ENCODE measurements around the gene MTHFSD.

DNA sequence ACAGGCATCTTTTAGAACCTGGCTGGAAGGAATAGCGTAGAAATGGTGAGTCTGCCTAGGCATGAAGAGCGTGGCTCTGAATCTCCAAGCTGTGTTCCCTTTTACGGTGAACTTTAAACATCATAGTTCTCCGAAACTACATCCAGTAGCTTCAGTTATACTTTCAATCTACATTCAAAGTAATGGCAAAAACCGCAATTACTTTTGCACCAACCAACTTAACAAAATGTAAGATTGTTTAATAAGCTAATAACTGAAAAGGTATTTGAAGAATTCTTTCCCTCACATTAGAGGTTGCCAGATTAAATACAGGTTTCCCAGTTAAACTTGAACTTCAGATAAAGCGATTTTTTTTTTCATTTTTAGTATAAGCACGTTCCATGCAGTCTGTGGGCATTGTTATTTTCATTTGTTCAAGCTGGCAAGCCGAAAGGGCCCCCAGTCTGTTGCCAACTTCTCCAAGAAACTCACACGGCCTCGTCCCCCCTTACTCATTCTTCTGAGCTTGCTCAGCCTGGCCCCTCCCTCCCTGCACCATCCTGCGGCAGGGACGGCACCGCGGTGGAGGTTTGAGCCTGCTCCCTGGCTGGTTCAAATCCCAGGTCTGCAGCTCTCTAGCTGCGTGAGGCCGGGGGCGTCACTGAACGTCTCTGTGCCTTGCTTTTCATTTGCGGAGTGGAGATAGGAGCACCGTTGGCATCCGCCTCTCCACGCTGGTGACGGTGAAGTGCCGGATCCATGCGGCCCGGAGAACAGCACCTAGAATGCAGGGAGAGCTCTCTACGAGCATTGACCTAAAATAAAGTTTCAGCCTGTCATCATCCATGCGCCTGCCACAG lies 3.5 kb upstream of the MTHFSD start:
- TF ChIP-seq, protein P1, sequence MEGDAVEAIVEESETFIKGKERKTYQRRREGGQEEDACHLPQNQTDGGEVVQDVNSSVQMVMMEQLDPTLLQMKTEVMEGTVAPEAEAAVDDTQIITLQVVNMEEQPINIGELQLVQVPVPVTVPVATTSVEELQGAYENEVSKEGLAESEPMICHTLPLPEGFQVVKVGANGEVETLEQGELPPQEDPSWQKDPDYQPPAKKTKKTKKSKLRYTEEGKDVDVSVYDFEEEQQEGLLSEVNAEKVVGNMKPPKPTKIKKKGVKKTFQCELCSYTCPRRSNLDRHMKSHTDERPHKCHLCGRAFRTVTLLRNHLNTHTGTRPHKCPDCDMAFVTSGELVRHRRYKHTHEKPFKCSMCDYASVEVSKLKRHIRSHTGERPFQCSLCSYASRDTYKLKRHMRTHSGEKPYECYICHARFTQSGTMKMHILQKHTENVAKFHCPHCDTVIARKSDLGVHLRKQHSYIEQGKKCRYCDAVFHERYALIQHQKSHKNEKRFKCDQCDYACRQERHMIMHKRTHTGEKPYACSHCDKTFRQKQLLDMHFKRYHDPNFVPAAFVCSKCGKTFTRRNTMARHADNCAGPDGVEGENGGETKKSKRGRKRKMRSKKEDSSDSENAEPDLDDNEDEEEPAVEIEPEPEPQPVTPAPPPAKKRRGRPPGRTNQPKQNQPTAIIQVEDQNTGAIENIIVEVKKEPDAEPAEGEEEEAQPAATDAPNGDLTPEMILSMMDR (IDR thresholded peaks at IDR 0.05) = no peak
- no peak for TF ChIP-seq JUND (IDR thresholded peaks at IDR 0.05)
- TF ChIP-seq TAF1 (IDR thresholded peaks at IDR 0.05; ENCODE audit: borderline replicate concordance, low read depth, low read length) = no peak
- no peak for TF ChIP-seq GABPA (IDR thresholded peaks at IDR 0.05; ENCODE audit: low read depth)
- no peak for TF ChIP-seq EP300 (IDR thresholded peaks at IDR 0.05; ENCODE audit: borderline replicate concordance in 1 of 2, low read depth in 1 of 2, low read length in 1 of 2)
- TF ChIP-seq EZH2phosphoT487 (IDR thresholded peaks at IDR 0.05; ENCODE audit: borderline replicate concordance, low read depth) = no peak
- TF ChIP-seq MXI1 (IDR thresholded peaks at IDR 0.05; ENCODE audit: low read depth, low read length) = no peak
- no peak for TF ChIP-seq ELF1 (IDR thresholded peaks at IDR 0.05)
- no peak for TF ChIP-seq POLR2AphosphoS5 (IDR thresholded peaks at IDR 0.05; ENCODE audit: low read depth, low read length)
- no peak for TF ChIP-seq RAD21 (IDR thresholded peaks at IDR 0.05; ENCODE audit: low read length)
